A549 treated with CORT108297 at 1 μM for 4 hours (cell line): ENCODE results near the gene TMEM81. TPM values are rescaled to one million over a fixed set of nuclear protein-coding genes. Genes with fewer than 3 reads are reported as not detected.

Experiments used
- total RNA-seq: library from RNA; stranded (reverse); fragments of 200-300 nt; extraction: Qiagen RNA extraction; gene quantifications from 5 replicates; pipeline ENCODE4 v1.2.3, GENCODE V29; 2022

Gene TMEM81
- 1.9 to 3.4 TPM (median 2.3 TPM) in 5 replicates for total RNA-seq

GRCh38 chr1:205084360-205084759 lies at the start of gene TMEM81:
Gene TMEM81, minus strand, starts transcription at chr1:205084460. Its CDS starts 140 bp downstream, at chr1:205084320.

GRCh38 chr1:205121660-205122488 lies 37.6 kb upstream of the TMEM81 start, which contains the start of gene RBBP5:
Gene RBBP5, minus strand, starts transcription at chr1:205121978. Its CDS starts 105 bp downstream, at chr1:205121873.

GRCh38 chr1:205042911-205043806 lies 41.1 kb downstream of the TMEM81 start, which contains the start of gene CNTN2:
Gene CNTN2, plus strand, starts transcription at chr1:205043212. Its CDS starts 9,974 bp downstream, at chr1:205053186.

Other genes with a start within 250 kb of the TMEM81 start
- 1.5 to 1.6 TPM (median 1.5 TPM) in 5 replicates for gene NFASC, start 213.6 kb downstream of the TMEM81 start, total RNA-seq
- 0.01 to 0.03 TPM (median 0.03 TPM) in 3 of 5 replicates, not detected in the others for gene CNTN2, start 41.2 kb downstream of the TMEM81 start, total RNA-seq
- 11.2 to 16.5 TPM (median 12.1 TPM) in 5 replicates for gene RBBP5, start 37.5 kb upstream of the TMEM81 start, total RNA-seq
- gene DSTYK, start 127.2 kb upstream of the TMEM81 start, total RNA-seq, result 7.7 to 10.6 TPM (median 9.1 TPM) in 5 replicates
- 2.4 to 2.8 TPM (median 2.6 TPM) in 5 replicates for gene TMCC2, start 143.5 kb upstream of the TMEM81 start, total RNA-seq
- gene NUAK2, start 237.3 kb upstream of the TMEM81 start, total RNA-seq, result 28.8 to 35.2 TPM (median 32.9 TPM) in 5 replicates